GM12878 (cell line): ENCODE measurements around the gene PHF23. TPM values are rescaled to one million over a fixed set of nuclear protein-coding genes. Genes with fewer than 3 reads are reported as not detected.

Source experiments
- ASH2L ChIP-seq: fragments of 300-600, 200-600 bp; sonication (generic); IDR thresholded peaks from 2 replicates; pipeline ENCODE4 v1.6.1; 2017; ENCODE audit warnings: low read depth, mild to moderate bottlenecking, borderline replicate concordance
- BRCA1 ChIP-seq: IDR thresholded peaks from 2 replicates; pipeline ENCODE4 v1.6.1; 2011; ENCODE audit warnings: low read depth, low read length, improper control_type of control experiment
- CHD1 ChIP-seq: IDR thresholded peaks from 2 replicates; pipeline ENCODE4 v1.6.1; 2012; ENCODE audit warnings: low read depth, low read length, improper control_type of control experiment
- ETV6 ChIP-seq, 2 experiments: fragments of 450-650 bp in 1 of 2; IDR thresholded peaks in 1 of 2; conservative IDR thresholded peaks in 1 of 2; 2 replicates each; pipeline ENCODE4 v1.6.1; 2014; ENCODE audit warnings: antibody characterized with exemption in 1 of 2, borderline replicate concordance in 1 of 2, low read depth in 1 of 2, mild to moderate bottlenecking in 1 of 2, moderate library complexity in 1 of 2
- FOS ChIP-seq: IDR thresholded peaks from 3 replicates; pipeline ENCODE4 v1.6.1; 2011; ENCODE audit warnings: borderline replicate concordance; ENCODE audit not compliant: insufficient read length; ENCODE audit errors: extremely low read depth
- GABPA ChIP-seq: IDR thresholded peaks from 2 replicates; pipeline ENCODE4 v1.6.1; 2014; ENCODE audit warnings: antibody characterized with exemption, low read depth, mild to moderate bottlenecking, inconsistent platforms
- IKZF1 ChIP-seq: fragments of 450-650 bp; conservative IDR thresholded peaks from 2 replicates; pipeline ENCODE4 v1.6.1; 2017; ENCODE audit warnings: antibody characterized with exemption, mild to moderate bottlenecking
- JUND ChIP-seq: IDR thresholded peaks from 2 replicates; pipeline ENCODE4 v1.6.1; 2012; ENCODE audit warnings: low read depth, mild to moderate bottlenecking, low read length, improper control_type of control experiment, moderate library complexity
- MEF2A ChIP-seq: IDR thresholded peaks from 2 replicates; pipeline ENCODE4 v1.6.1; 2011; ENCODE audit warnings: low read depth, mild to moderate bottlenecking, low read length, moderate library complexity; ENCODE audit not compliant: insufficient read depth
- MTA2 ChIP-seq: fragments of 450-650 bp; IDR thresholded peaks from 2 replicates; pipeline ENCODE4 v1.6.1; 2016; ENCODE audit warnings: low read depth, mild to moderate bottlenecking, moderate library complexity
- POLR2A ChIP-seq: IDR thresholded peaks from 2 replicates; pipeline ENCODE4 v1.6.1; 2011; ENCODE audit warnings: low read depth, mild to moderate bottlenecking, low read length
- POU2F2 ChIP-seq: IDR thresholded peaks from 3 replicates; pipeline ENCODE4 v1.6.1; 2011; ENCODE audit warnings: low read depth, mild to moderate bottlenecking, low read length, borderline replicate concordance
- SMAD5 ChIP-seq: IDR thresholded peaks from 2 replicates; pipeline ENCODE4 v1.6.1; 2016; ENCODE audit warnings: antibody characterized with exemption, low read depth
- TCF3 ChIP-seq: IDR thresholded peaks from 2 replicates; pipeline ENCODE4 v1.6.1; 2012; ENCODE audit warnings: low read depth, mild to moderate bottlenecking, low read length, borderline replicate concordance; ENCODE audit not compliant: insufficient read depth
- ZBED1 ChIP-seq: IDR thresholded peaks from 2 replicates; pipeline ENCODE4 v1.6.1; 2016; ENCODE audit warnings: borderline replicate concordance
- ZNF274 ChIP-seq: IDR thresholded peaks from one replicate; pipeline ENCODE4 v1.8.0; 2011; ENCODE audit not compliant: insufficient read length, insufficient read depth
- ZSCAN29 ChIP-seq: fragments of 450-650 bp; IDR thresholded peaks from 2 replicates; pipeline ENCODE4 v1.6.1; 2017; ENCODE audit warnings: mild to moderate bottlenecking, moderate library complexity
- polyA plus RNA-seq, 11 experiments: library from polyadenylated mRNA; depleted of rRNA in 4 of 11; unstranded in 6 of 11; stranded (reverse) in 5 of 11; fragments of >200 nt; fragmentation: Nextera tagmentation in 4 of 11; fragmentation: Illumina TruSeq in 1 of 11; extraction: Ambion mirVana in 4 of 11; extraction: Trizol in 1 of 11; gene quantifications; 1 replicate in 1 of 11; 2 replicates in 10 of 11; pipeline versions ENCODE4 v1.2.1 to v1.2.3, GENCODE V29; 2011 to 2016; ENCODE audit warnings: inconsistent platforms in 2 of 11, missing spikeins in 2 of 11, low read depth in 1 of 11
- total RNA-seq, 4 experiments: library from RNA; depleted of rRNA in 3 of 4; stranded (reverse); fragments of >200 nt in 3 of 4; fragmentation: Illumina TruSeq in 1 of 4; extraction: Trizol in 1 of 4; gene quantifications; 2 replicates each; pipeline versions ENCODE4 v1.2.1 to v1.2.3, GENCODE V29; 2013 to 2021
- TF ChIP-seq, protein P1 (sequence below): fragments of 450-650 bp; IDR thresholded peaks from 2 replicates; pipeline ENCODE4 v1.6.1; 2017; ENCODE audit warnings: mild to moderate bottlenecking, moderate library complexity
- TF ChIP-seq, protein P2 (sequence below): fragments of 450-650 bp; IDR thresholded peaks from 2 replicates; pipeline ENCODE4 v1.6.1; 2017; ENCODE audit warnings: low read depth, mild to moderate bottlenecking, moderate library complexity
- TF ChIP-seq, protein P3 (sequence below): fragments of 450-650 bp; IDR thresholded peaks from 2 replicates; pipeline ENCODE4 v1.6.1; 2016; ENCODE audit warnings: mild to moderate bottlenecking
- TF ChIP-seq, protein P4 (sequence below): IDR thresholded peaks from 2 replicates; pipeline ENCODE4 v1.6.1; 2012; ENCODE audit warnings: low read depth, low read length, improper control_type of control experiment
- TF ChIP-seq, protein P5 (sequence below): IDR thresholded peaks from 2 replicates; pipeline ENCODE4 v1.6.1; 2011; ENCODE audit warnings: borderline replicate concordance, low read depth, mild to moderate bottlenecking, moderate library complexity, mixed read lengths, low read length; ENCODE audit not compliant: insufficient read depth; ENCODE audit errors: extremely low read length

PHF23 gene
- total and polyA plus RNA-seq, 10 of the 15 experiments (the other 5 are each of a cell fraction or from before 2014, with no cell fraction given) = 8.2 to 84.8 (median 32.6) TPM

DNA sequence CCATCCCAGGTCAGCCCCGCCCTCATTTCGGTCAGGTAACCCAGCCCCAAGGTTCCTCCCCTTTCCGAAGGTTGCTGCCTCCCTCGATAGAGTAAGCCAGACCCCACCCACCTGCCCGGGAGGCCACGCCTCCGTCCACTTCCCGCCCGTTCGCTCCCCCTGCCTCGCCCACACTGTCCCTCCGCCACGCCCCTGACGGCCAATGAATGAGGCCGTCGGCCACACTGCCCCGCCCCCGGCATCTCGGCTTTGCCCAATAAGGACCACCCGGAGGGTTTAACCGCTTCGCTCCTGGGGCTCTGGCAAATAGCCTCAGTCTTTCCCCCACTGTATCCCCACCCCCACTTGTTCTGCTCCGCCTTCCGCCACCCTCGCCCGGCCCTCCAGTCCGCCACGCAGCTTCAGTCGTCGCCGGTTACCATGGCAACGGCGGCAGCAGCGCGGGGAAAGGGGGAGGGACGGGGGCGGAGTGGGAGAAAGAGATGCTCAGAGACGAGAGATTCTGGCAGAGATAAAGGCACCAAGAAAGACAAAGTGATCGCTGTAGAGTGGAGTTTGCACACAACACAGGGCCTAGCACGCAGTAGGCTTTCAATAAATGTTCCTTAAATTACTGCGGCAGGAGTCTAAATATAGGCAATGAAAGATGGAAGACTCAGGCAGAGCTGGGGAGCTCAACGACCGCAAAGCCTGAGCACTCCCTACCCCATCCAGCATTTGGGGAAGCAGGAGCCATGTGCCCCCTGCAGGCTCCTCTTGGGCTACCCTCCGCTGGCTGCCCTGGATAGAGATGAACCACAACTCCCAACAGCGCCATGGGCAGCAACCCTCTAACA lies 24.7 kb downstream of the PHF23 start (continued):
- TF ChIP-seq ETV6 (conservative IDR thresholded peaks at IDR 0.05 in 1 of 2, IDR thresholded peaks at IDR 0.05 in 1 of 2; ENCODE audit: borderline replicate concordance in 1 of 2, low read depth in 1 of 2) (no peak), ASH2L (no peak), TCF3 (no peak), ZSCAN29 (no peak), POU2F2 (no peak), ZBED1 (no peak), CHD1 (no peak), GABPA (no peak), MTA2 (no peak), SMAD5 (no peak), MEF2A (0 out of 2 replicates have a peak, but pooled peaks have one; percentile 13), IKZF1 (peak; percentile 87), POLR2A (no peak), ZNF274 (no peak), FOS (no peak), JUND (no peak), BRCA1 (no peak)
- TF ChIP-seq, protein P1, sequence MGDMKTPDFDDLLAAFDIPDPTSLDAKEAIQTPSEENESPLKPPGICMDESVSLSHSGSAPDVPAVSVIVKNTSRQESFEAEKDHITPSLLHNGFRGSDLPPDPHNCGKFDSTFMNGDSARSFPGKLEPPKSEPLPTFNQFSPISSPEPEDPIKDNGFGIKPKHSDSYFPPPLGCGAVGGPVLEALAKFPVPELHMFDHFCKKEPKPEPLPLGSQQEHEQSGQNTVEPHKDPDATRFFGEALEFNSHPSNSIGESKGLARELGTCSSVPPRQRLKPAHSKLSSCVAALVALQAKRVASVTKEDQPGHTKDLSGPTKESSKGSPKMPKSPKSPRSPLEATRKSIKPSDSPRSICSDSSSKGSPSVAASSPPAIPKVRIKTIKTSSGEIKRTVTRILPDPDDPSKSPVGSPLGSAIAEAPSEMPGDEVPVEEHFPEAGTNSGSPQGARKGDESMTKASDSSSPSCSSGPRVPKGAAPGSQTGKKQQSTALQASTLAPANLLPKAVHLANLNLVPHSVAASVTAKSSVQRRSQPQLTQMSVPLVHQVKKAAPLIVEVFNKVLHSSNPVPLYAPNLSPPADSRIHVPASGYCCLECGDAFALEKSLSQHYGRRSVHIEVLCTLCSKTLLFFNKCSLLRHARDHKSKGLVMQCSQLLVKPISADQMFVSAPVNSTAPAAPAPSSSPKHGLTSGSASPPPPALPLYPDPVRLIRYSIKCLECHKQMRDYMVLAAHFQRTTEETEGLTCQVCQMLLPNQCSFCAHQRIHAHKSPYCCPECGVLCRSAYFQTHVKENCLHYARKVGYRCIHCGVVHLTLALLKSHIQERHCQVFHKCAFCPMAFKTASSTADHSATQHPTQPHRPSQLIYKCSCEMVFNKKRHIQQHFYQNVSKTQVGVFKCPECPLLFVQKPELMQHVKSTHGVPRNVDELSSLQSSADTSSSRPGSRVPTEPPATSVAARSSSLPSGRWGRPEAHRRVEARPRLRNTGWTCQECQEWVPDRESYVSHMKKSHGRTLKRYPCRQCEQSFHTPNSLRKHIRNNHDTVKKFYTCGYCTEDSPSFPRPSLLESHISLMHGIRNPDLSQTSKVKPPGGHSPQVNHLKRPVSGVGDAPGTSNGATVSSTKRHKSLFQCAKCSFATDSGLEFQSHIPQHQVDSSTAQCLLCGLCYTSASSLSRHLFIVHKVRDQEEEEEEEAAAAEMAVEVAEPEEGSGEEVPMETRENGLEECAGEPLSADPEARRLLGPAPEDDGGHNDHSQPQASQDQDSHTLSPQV = no peak
- TF ChIP-seq, protein P2, sequence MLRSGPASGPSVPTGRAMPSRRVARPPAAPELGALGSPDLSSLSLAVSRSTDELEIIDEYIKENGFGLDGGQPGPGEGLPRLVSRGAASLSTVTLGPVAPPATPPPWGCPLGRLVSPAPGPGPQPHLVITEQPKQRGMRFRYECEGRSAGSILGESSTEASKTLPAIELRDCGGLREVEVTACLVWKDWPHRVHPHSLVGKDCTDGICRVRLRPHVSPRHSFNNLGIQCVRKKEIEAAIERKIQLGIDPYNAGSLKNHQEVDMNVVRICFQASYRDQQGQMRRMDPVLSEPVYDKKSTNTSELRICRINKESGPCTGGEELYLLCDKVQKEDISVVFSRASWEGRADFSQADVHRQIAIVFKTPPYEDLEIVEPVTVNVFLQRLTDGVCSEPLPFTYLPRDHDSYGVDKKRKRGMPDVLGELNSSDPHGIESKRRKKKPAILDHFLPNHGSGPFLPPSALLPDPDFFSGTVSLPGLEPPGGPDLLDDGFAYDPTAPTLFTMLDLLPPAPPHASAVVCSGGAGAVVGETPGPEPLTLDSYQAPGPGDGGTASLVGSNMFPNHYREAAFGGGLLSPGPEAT = no peak
- TF ChIP-seq, protein P3, sequence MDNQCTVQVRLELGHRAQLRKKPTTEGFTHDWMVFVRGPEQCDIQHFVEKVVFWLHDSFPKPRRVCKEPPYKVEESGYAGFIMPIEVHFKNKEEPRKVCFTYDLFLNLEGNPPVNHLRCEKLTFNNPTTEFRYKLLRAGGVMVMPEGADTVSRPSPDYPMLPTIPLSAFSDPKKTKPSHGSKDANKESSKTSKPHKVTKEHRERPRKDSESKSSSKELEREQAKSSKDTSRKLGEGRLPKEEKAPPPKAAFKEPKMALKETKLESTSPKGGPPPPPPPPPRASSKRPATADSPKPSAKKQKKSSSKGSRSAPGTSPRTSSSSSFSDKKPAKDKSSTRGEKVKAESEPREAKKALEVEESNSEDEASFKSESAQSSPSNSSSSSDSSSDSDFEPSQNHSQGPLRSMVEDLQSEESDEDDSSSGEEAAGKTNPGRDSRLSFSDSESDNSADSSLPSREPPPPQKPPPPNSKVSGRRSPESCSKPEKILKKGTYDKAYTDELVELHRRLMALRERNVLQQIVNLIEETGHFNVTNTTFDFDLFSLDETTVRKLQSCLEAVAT = no peak
- TF ChIP-seq, protein P4, sequence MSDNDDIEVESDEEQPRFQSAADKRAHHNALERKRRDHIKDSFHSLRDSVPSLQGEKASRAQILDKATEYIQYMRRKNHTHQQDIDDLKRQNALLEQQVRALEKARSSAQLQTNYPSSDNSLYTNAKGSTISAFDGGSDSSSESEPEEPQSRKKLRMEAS = no peak
- TF ChIP-seq, protein P5, sequence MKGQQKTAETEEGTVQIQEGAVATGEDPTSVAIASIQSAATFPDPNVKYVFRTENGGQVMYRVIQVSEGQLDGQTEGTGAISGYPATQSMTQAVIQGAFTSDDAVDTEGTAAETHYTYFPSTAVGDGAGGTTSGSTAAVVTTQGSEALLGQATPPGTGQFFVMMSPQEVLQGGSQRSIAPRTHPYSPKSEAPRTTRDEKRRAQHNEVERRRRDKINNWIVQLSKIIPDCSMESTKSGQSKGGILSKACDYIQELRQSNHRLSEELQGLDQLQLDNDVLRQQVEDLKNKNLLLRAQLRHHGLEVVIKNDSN = no peak
